Measurements from ENCODE around the gene PRR27. TPM values are rescaled to one million over a fixed set of nuclear protein-coding genes. Genes with fewer than 3 reads are reported as not detected.
"Not testable (repeated sequence)": the region's sequence is repeated elsewhere in the genome, so short reads cannot be mapped to it uniquely, and the experiment has no call there.

Gene PRR27
- total RNA-seq, 1 donor, result not detected

DNA sequence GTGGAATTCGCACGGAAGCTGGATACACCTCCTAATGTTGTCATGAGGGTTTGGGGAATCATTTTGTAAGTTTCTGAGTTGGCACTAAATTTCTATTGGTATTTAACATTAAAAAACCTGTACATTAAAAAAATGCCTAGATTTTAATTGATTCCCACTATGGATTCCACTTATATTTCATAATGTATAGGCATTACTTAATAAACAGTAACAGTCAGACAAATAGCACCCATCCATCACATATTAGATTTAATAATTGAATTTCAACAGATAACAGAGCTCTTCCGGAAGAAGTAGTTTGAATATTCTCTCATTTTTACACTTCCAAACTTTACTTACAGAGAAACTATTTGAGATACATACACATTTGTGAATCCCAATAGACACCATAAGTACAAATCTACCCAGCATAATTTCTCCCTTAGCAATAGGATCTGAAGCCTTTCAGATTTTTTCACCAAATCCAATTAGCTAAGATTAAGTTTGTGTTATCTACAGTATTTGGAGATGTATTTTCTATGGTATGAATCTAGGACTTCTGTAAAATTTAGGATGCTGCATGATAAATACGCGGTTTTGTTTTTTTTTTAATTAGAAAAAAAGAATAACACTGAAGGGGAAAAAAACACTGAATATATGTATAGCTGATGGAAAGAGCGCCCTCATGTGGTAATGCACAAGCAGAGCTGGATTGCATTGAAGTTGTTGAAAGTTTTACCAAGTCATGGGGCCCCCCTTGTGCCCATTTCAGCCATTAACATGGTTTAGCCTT lies 29.3 kb downstream of the PRR27 start:
- Histone ChIP-seq H3K27me3 (ENCODE audit: insufficient read depth, low read length) (no peaks in the 10 kb centered on the region), H3K4me1 (ENCODE audit: insufficient read depth, low read length) (no peaks in the 10 kb centered on the region)

GRCh38 chr4:70183940-70184246 lies 29.9 kb downstream of the PRR27 start:
- Histone ChIP-seq H3K27me3 (ENCODE audit: insufficient read depth, low read length) (no peaks in the 10 kb centered on the region), H3K4me3 (ENCODE audit: low read length) (no peak overlapping the region), H3K9me3 (ENCODE audit: low read depth, low read length) (no peaks in the 10 kb centered on the region), H3K4me1 (ENCODE audit: insufficient read depth, low read length) (no peaks in the 10 kb centered on the region)

More for the DNA sequence above, 29.3 kb downstream of the PRR27 start:
- Histone ChIP-seq H3K9me3 (ENCODE audit: low read depth, low read length) (no peaks in the 10 kb centered on the region), H3K4me3 (ENCODE audit: low read length) (no peak overlapping the region)

- Histone ChIP-seq H3K4me3 (ENCODE audit: low read length) (no peak overlapping the region), H3K9me3 (ENCODE audit: low read depth, low read length) (no peaks in the 10 kb centered on the region), H3K27me3 (ENCODE audit: insufficient read depth, low read length) (no peaks in the 10 kb centered on the region), H3K4me1 (ENCODE audit: insufficient read depth, low read length) (no peaks in the 10 kb centered on the region)
Observed at GRCh38 chr4:70187216-70187615, 33.2 kb downstream of the PRR27 start.

- no peak overlapping the region for H3K4me3 ChIP-seq (ENCODE audit: low read length)
Observed at GRCh38 chr4:70190579-70190978, 36.5 kb downstream of the PRR27 start.

DNA sequence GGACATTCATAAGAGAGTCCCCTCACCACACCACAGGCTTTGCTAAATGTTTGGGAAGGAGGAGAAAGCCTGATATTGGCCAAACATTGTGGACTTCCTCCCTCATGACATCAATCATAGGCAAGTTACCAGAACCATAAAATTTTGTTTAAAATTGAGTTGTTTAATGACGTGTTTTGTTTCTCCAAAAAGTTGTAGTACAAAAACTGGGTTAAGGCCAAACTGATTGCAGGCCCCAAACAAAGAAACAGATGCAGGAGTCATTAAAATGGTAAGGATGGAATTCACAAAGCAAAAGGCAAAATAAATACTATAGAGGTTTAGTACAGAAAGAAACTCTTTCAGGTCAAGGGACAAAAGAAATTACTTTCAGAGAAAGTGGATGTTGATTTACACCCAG lies 37.6 kb downstream of the PRR27 start:
- H3K4me3 ChIP-seq (ENCODE audit: low read length), result no peak overlapping the region
- H3K27me3 ChIP-seq (ENCODE audit: insufficient read depth, low read length), result no peaks in the 10 kb centered on the region
- no peaks in the 10 kb centered on the region for H3K4me1 ChIP-seq (ENCODE audit: insufficient read depth, low read length)
- no peaks in the 10 kb centered on the region for H3K9me3 ChIP-seq (ENCODE audit: low read depth, low read length)

More at GRCh38 chr4:70190579-70190978, 36.5 kb downstream of the PRR27 start:
- no peaks in the 10 kb centered on the region for H3K4me1 ChIP-seq (ENCODE audit: insufficient read depth, low read length)
- no peaks in the 10 kb centered on the region for H3K9me3 ChIP-seq (ENCODE audit: low read depth, low read length)
- no peaks in the 10 kb centered on the region for H3K27me3 ChIP-seq (ENCODE audit: insufficient read depth, low read length)

DNA sequence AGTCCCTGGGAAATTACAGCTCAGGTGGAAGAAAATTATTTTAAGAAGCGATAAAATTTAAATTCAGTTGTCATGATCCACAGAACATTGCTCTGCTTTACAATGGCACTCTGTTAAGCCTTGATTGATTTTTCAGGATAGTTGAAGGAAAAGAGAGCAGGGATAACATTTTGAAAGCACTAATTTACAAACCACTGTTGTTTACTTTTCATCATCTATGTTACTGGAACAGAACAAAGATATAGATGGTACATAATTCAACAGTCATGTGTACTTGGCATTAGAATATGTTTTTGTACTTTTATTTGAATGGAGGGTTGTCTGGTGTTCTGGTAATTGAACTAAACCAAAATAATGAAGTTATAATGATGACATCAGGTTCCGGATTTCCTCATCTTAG lies 38.9 kb downstream of the PRR27 start:
- H3K9me3 ChIP-seq (ENCODE audit: low read depth, low read length), result no peaks in the 10 kb centered on the region
- H3K4me1 ChIP-seq (ENCODE audit: insufficient read depth, low read length), result no peaks in the 10 kb centered on the region
- no peaks in the 10 kb centered on the region for H3K27me3 ChIP-seq (ENCODE audit: insufficient read depth, low read length)
- H3K4me3 ChIP-seq (ENCODE audit: low read length), result no peak overlapping the region

DNA sequence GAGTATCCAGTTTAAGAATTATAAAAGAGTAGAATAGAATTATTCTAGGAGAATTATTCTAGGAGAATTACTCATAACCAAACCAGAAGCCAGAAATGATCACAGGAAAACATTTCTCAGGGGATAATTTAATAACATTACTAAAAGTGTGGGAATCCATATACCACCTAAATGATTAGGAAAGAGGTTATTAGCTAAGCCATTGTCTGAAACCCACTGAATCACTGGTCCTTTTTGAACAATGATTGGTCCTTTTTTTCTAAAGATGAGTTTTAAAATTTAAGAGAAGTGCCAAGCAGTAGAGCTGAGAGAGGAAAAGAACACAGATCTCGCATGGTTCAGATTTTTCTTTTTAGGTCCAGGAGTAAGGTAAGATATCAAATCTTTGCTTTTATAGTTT lies 41.4 kb downstream of the PRR27 start, which contains the start of gene ODAM:
Gene ODAM, plus strand, starts transcription at position 301 of the 400 bp plus-strand sequence. CDS start 819 bp downstream, outside the sequence.
- Histone ChIP-seq H3K9me3 (ENCODE audit: low read depth, low read length) (no peaks in the 10 kb centered on the region), H3K4me3 (ENCODE audit: low read length) (no peak within 1 kb of the TSS), H3K4me1 (ENCODE audit: insufficient read depth, low read length) (no peaks in the 10 kb centered on the region), H3K27me3 (ENCODE audit: insufficient read depth, low read length) (no peaks in the 10 kb centered on the region)

DNA sequence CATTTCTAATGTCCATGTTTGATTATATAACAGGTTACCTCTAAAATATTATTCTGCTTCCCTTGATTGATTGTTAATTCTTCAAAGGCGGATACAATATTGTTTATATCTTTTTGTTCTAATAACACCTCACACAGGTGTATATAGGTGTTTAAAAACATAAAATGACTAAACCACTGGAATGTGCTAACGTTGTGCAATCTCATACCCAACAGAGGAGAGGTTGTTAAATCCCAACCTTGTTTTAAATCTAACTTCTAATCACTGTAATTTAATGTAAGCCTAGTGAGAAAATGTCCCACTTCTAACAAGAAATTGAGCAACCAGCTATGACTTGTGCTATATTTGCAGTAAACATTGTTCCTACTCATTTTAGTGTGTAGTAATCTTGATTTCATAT lies 42.8 kb downstream of the PRR27 start:
- Histone ChIP-seq H3K27me3 (ENCODE audit: insufficient read depth, low read length) (no peaks in the 10 kb centered on the region), H3K4me1 (ENCODE audit: insufficient read depth, low read length) (no peaks in the 10 kb centered on the region), H3K4me3 (ENCODE audit: low read length) (no peak overlapping the region), H3K9me3 (ENCODE audit: low read depth, low read length) (no peaks in the 10 kb centered on the region)

DNA sequence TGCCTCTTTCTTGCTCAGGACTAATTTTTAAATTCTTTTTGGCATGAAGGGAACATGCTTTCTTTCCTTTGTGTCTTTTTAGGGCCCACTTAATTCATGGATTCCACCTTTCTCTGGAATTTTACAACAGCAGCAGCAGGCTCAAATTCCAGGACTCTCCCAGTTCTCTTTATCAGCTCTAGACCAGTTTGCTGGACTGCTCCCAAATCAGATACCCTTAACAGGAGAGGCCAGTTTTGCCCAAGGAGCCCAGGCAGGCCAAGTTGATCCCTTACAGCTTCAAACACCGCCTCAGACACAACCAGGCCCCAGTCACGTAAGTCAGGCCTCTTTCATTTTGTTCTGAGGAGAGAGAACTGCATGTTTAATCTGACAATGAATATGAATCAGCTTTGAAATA lies 43.8 kb downstream of the PRR27 start:
- Histone ChIP-seq H3K27me3 (ENCODE audit: insufficient read depth, low read length) (no peaks in the 10 kb centered on the region), H3K4me3 (ENCODE audit: low read length) (no peak overlapping the region), H3K9me3 (ENCODE audit: low read depth, low read length) (no peaks in the 10 kb centered on the region), H3K4me1 (ENCODE audit: insufficient read depth, low read length) (no peaks in the 10 kb centered on the region)

GRCh38 chr4:70203601-70204000 lies 49.6 kb downstream of the PRR27 start:
- no peak overlapping the region for H3K4me3 ChIP-seq (ENCODE audit: low read length)
- no peaks in the 10 kb centered on the region for H3K27me3 ChIP-seq (ENCODE audit: insufficient read depth, low read length)
- no peaks in the 10 kb centered on the region for H3K4me1 ChIP-seq (ENCODE audit: insufficient read depth, low read length)
- H3K9me3 ChIP-seq (ENCODE audit: low read depth, low read length), result no peaks in the 10 kb centered on the region

- not testable (repeated sequence) for H3K9me3 ChIP-seq (ENCODE audit: low read depth, low read length); H3K4me3 ChIP-seq (ENCODE audit: low read length); H3K27me3 ChIP-seq (ENCODE audit: insufficient read depth, low read length); H3K4me1 ChIP-seq (ENCODE audit: insufficient read depth, low read length)
Observed at GRCh38 chr4:70212752-70213151, 58.7 kb downstream of the PRR27 start.

Other genes starting within 250 kb of the PRR27 start
- not detected for gene CSN1S1, start 223.2 kb upstream of the PRR27 start, total RNA-seq
- gene CSN2, start 188.5 kb upstream of the PRR27 start, total RNA-seq, result not detected
- not detected for gene STATH, start 158.3 kb upstream of the PRR27 start, total RNA-seq
- gene HTN3, start 125.8 kb upstream of the PRR27 start, total RNA-seq, result not detected
- gene HTN1, start 103.8 kb upstream of the PRR27 start, total RNA-seq, result not detected
- not detected for gene ODAM, start 41.5 kb downstream of the PRR27 start, total RNA-seq
- not detected for gene FDCSP, start 71.9 kb downstream of the PRR27 start, total RNA-seq
- not detected for gene CSN3, start 88.4 kb downstream of the PRR27 start, total RNA-seq
- not detected for gene CABS1, start 180.7 kb downstream of the PRR27 start, total RNA-seq
- gene SMR3A, start 206.5 kb downstream of the PRR27 start, total RNA-seq, result not detected
- not detected for gene SMR3B, start 228.9 kb downstream of the PRR27 start, total RNA-seq
- gene OPRPN, start 243.7 kb downstream of the PRR27 start, total RNA-seq, result 0.52 TPM